Endothelial cell (in vitro differentiated cells): Measurements from ENCODE around the gene ITPK1. TPM values are rescaled to one million over a fixed set of nuclear protein-coding genes. Genes with fewer than 3 reads are reported as not detected.

Experiments used
- DNase-seq: peaks from one replicate; pipeline ENCODE4 v3.0.0; 2021; ENCODE audit warnings: low spot score
- H3K27ac Mint-ChIP-seq: one replicate; pipeline ENCODE4 v1.8.0; 2021; ENCODE audit warnings: mixed read lengths, inconsistent platforms; ENCODE audit not compliant: unreplicated experiment
- H3K27me3 Mint-ChIP-seq: one replicate; pipeline ENCODE4 v1.8.0; 2021; ENCODE audit warnings: mild to moderate bottlenecking, moderate library complexity, mixed read lengths, inconsistent platforms; ENCODE audit not compliant: unreplicated experiment
- H3K36me3 Mint-ChIP-seq: one replicate; pipeline ENCODE4 v1.8.0; 2021; ENCODE audit warnings: mild to moderate bottlenecking, low read depth, mixed read lengths, inconsistent platforms; ENCODE audit not compliant: unreplicated experiment
- H3K4me1 Mint-ChIP-seq: one replicate; pipeline ENCODE4 v1.8.0; 2021; ENCODE audit warnings: mild to moderate bottlenecking, mixed read lengths, inconsistent platforms; ENCODE audit not compliant: unreplicated experiment
- H3K4me3 Mint-ChIP-seq: one replicate; pipeline ENCODE4 v1.8.0; 2021; ENCODE audit warnings: mild to moderate bottlenecking, mixed read lengths, inconsistent platforms; ENCODE audit not compliant: unreplicated experiment
- H3K9me3 Mint-ChIP-seq: one replicate; pipeline ENCODE4 v1.8.0; 2021; ENCODE audit warnings: mixed read lengths, inconsistent platforms; ENCODE audit not compliant: unreplicated experiment
- total RNA-seq: library from RNA; stranded (reverse); fragmentation: NEBNext Ultra II Directional; extraction: Animal tissue kit (Norgen Biotek cat#: 25700); gene quantifications from one replicate; pipeline ENCODE4 v1.2.1, GENCODE V29; 2021; ENCODE audit not compliant: unreplicated experiment
- TF ChIP-seq, protein P1 (sequence below): fragments of 200-600 bp; sonication (generic); IDR thresholded peaks from one replicate; pipeline ENCODE4 v1.5.0; 2021; ENCODE audit warnings: antibody characterized with exemption; ENCODE audit not compliant: unreplicated experiment

Gene ITPK1
- total RNA-seq, 1 donor from 2014 or later: 39.2 TPM

DNA sequence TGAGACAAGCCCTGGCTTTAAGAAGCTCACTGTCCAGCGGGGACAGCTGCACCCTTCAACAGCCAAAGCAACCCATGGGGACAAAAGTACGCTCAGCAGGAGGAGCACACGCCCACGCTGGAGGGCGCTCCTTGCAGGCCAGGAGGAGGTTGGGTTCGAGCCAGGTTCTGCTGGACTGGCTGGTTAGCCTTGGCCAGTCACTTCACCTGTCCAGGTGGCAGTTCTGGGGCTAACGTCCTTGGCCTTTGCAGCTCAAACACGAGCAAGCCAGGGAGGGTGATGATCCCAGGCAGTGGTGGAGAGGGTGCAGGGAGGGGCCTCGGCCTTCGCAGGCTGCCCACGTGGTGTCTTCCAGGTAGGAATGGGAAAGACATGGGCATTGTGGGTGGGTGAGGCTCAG is 179.6 kb downstream of the ITPK1 start:
- H3K9me3 Mint-ChIP-seq: no peaks in the 10 kb centered on the region
- no peaks in the 10 kb centered on the region for H3K4me1 Mint-ChIP-seq
- TF ChIP-seq, protein P1, sequence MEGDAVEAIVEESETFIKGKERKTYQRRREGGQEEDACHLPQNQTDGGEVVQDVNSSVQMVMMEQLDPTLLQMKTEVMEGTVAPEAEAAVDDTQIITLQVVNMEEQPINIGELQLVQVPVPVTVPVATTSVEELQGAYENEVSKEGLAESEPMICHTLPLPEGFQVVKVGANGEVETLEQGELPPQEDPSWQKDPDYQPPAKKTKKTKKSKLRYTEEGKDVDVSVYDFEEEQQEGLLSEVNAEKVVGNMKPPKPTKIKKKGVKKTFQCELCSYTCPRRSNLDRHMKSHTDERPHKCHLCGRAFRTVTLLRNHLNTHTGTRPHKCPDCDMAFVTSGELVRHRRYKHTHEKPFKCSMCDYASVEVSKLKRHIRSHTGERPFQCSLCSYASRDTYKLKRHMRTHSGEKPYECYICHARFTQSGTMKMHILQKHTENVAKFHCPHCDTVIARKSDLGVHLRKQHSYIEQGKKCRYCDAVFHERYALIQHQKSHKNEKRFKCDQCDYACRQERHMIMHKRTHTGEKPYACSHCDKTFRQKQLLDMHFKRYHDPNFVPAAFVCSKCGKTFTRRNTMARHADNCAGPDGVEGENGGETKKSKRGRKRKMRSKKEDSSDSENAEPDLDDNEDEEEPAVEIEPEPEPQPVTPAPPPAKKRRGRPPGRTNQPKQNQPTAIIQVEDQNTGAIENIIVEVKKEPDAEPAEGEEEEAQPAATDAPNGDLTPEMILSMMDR: no peak
- no peak for DNase-seq
- H3K4me3 Mint-ChIP-seq: no peak overlapping the region
- H3K27me3 Mint-ChIP-seq: peaks cover 8% of the 10 kb centered on the region
- no peak overlapping the region for H3K27ac Mint-ChIP-seq
- peaks cover 3% of the 10 kb centered on the region for H3K36me3 Mint-ChIP-seq

DNA sequence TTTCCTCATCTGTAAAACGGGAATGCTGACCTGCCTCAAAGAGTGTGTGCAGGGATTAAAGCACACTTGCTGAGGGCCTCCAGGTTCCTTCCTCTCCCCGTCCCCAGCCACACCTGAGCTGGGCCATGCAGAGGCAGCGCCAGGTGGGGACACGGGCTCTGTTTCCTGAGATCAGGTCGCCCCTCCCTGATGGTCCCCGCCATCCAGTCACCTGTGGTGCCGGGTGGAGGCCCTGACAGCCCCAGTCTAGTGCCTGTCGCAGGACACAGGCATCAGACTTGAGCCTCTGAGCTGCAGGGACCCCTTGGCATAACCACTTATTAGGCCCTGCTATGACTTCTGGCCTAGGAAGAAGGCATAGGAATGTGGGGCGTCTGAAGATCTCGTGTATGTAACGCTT is 180.3 kb downstream of the ITPK1 start:
- H3K27me3 Mint-ChIP-seq: peaks cover 6% of the 10 kb centered on the region
- DNase-seq: no peak
- TF ChIP-seq, protein P1: no peak
- H3K4me3 Mint-ChIP-seq: no peak overlapping the region
- H3K27ac Mint-ChIP-seq: no peak overlapping the region
- H3K4me1 Mint-ChIP-seq: no peaks in the 10 kb centered on the region
- H3K36me3 Mint-ChIP-seq: peaks cover 6% of the 10 kb centered on the region
- H3K9me3 Mint-ChIP-seq: no peaks in the 10 kb centered on the region

DNA sequence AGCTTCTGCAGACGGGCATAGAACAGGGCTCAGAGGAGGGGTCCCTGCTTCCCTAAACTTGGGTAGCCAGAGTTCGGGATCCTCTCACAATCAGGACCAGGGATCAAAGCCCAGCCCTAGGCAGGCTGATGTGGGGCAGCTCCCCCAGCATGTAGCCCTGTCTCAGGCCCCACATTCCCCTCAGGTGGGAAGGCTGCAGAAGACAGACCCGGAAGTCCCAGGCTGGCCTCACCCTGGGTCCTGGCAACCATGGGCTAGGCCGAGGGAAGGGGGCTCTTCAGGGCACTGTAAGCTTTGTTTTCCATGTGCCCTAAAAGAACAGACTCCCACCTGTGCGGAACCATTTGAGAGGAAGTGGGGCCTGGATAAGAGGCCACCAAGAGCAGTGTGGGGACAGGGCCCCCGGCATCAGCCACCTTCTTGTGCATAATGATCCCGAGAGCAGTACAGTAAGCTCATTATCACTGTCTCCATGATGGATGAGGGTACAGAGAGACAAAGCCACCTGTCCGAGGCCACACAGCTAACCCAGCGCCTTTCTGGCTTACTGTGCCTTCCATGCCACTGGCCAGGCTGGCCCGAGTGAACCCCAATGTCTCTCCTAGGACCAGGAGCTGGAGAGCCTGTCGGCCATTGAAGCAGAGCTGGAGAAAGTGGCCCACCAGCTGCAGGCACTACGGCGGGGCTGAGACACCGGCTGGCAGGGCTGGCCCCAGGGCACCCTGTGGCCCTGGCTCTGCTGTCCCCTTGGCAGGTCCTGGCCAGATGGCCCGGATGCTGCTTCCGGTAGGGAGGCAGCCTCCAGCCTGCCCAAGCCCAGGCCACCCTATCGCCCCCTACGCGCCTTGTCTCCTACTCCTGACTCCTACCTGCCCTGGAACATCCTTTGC is 181.3 kb downstream of the ITPK1 start:
- no peak overlapping the region for H3K4me3 Mint-ChIP-seq

DNA sequence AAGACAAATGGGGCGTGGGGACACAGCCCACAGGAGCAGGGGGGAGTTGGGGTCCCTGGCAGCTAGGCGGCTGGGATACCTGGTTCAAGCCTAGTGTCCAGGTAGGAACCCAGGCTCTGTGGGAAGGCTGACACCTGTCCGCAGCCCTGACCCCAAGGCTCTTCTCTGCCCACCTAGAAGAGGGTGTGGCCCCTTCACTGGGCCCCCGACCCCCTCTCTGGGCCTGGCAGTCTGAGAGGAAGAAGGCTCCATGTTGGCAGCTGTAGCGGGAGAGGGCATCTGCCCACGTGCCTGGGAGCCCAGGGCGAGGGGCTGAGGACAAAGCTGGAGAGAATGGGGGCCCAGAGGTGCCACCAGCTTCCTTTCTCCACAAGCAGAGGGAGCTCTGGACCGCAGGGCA is 182.2 kb downstream of the ITPK1 start:
- no peaks in the 10 kb centered on the region for H3K4me1 Mint-ChIP-seq
- H3K27ac Mint-ChIP-seq: no peak overlapping the region
- H3K36me3 Mint-ChIP-seq: peaks cover 6% of the 10 kb centered on the region
- H3K4me3 Mint-ChIP-seq: no peak overlapping the region
- no peak for DNase-seq
- no peaks in the 10 kb centered on the region for H3K9me3 Mint-ChIP-seq
- H3K27me3 Mint-ChIP-seq: peaks cover 4% of the 10 kb centered on the region
- TF ChIP-seq, protein P1: no peak

More for the DNA sequence above, 181.3 kb downstream of the ITPK1 start:
- Mint-ChIP-seq H3K9me3 (no peaks in the 10 kb centered on the region), H3K27me3 (peaks cover 4% of the 10 kb centered on the region), H3K36me3 (peaks cover 6% of the 10 kb centered on the region), H3K27ac (no peak overlapping the region), H3K4me1 (no peaks in the 10 kb centered on the region)
- TF ChIP-seq, protein P1: no peak
- DNase-seq: no peak
